AG09309 (cell line): ENCODE measurements around the gene EBF4.

ENCODE experiments used
- DNase-seq: peaks from one replicate; pipeline ENCODE4 v3.0.0-alpha.2; 2010; ENCODE audit warnings: low read depth
- H3K4me3 ChIP-seq: 2 replicates; pipeline ENCODE4 v1.5.1; 2011; ENCODE audit warnings: mild to moderate bottlenecking, low read depth, low read length, moderate library complexity; ENCODE audit not compliant: control insufficient read depth
- CTCF ChIP-seq: IDR thresholded peaks from 2 replicates; pipeline ENCODE4 v1.5.1; 2011; ENCODE audit warnings: mild to moderate bottlenecking, low read depth, low read length, inconsistent platforms; ENCODE audit not compliant: insufficient read depth, control insufficient read depth; ENCODE audit errors: missing control alignments

Gene EBF4

DNA sequence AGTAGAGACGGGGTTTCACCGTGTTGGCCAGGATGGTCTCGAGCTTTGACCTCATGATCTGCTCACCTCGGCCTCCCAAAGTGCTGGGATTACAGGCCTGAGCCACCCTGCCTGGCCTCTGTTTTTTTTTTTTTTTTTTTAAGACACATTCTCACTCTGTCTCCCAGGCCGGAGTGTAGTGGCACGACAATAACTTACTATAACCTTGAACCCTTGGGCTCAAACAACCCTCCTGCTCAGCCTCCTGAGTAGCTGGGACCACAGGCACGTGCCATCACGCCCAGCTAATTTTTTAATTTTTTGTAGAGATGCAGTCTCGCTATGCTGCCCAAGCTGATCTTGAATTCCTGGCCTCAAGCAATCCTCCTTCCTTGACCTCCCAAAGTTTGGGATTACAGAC is 81.2 kb downstream of the EBF4 start:
- DNase-seq: no peak
- no peak for TF ChIP-seq CTCF
- no peak overlapping the region for H3K4me3 ChIP-seq

- DNase-seq: no peak
- H3K4me3 ChIP-seq: no peak overlapping the region
- TF ChIP-seq CTCF: no peak
Observed at GRCh38 chr20:2775139-2775538, 82.6 kb downstream of the EBF4 start.

- DNase-seq: no peak
- H3K4me3 ChIP-seq: no peak overlapping the region
- TF ChIP-seq CTCF: no peak
Observed at GRCh38 chr20:2778602-2779321, 86.2 kb downstream of the EBF4 start.

GRCh38 chr20:2780948-2781347 is 88.4 kb downstream of the EBF4 start:
- no peak for TF ChIP-seq CTCF
- no peak overlapping the region for H3K4me3 ChIP-seq
- no peak for DNase-seq

DNA sequence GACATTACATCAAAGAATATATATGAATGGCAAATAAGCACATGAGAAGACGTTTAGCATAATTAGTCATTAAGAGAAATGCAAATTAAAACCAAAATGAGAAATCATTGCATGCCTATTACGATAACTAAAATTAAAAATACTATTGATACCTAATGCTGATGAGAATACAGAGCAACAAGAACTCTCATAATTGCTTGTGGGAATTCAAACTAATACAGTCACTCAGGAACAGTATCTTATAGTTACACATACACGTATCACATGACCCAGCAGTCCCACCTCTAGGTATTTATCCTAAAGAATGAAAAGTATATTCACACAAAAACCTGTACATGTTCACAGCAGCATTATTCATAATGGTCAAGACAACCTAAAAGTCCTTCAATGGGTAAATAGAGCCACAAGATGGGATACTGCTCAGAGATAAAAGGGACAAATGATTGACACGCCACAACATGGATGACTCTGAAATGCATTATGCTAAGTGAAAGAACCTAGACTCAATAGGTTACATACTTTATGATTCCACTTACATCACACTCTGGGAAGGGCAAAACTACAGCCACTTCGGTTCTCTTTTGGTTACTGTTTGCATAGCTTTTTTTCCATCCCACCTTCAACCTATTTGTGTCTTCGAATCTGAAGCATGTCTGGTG is 91.5 kb downstream of the EBF4 start:
- no peak for TF ChIP-seq CTCF
- DNase-seq: no peak
- no peak overlapping the region for H3K4me3 ChIP-seq

DNA sequence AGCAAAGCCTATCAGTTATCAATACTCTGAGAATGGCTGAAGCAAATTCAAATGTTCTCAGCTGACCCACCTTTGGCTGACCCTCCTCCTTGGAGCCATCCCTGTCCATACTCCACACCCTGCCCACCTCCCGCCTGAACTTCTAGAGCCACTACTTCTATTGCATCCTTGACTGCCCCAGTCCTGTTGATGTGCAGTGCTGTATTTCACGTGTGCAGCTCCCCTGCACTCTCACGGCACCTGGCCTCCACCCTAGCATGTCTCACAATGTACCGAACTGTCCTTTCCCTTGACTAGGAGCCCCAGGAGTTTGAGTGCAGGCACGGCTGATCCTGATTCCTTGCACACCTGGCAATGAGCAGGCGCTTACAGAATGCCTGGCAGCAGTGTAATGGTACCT is 100.9 kb downstream of the EBF4 start:
- H3K4me3 ChIP-seq: no peak overlapping the region
- DNase-seq: no peak
- TF ChIP-seq CTCF: no peak

GRCh38 chr20:2794202-2794748 is 101.7 kb downstream of the EBF4 start:
- no peak for DNase-seq
- no peak for TF ChIP-seq CTCF
- no peak overlapping the region for H3K4me3 ChIP-seq
